ENCODE measurements around the gene GPR108.

GPR108 gene

GRCh38 chr19:6714749-6715555, 22.4 kb downstream of the GPR108 start:
- no peak overlapping the region for H3K4me3 ChIP-seq (ENCODE audit: control insufficient read depth, low read depth, low read length)
- no peak for TF ChIP-seq CTCF (IDR thresholded peaks at IDR 0.05; ENCODE audit: control insufficient read depth, insufficient read depth, low read depth, low read length, missing control alignments)
- DNase-seq (ENCODE audit: low read depth), result no peak

- no peak for TF ChIP-seq CTCF (IDR thresholded peaks at IDR 0.05; ENCODE audit: control insufficient read depth, insufficient read depth, low read depth, low read length, missing control alignments)
- H3K4me3 ChIP-seq (ENCODE audit: control insufficient read depth, low read depth, low read length), result no peak overlapping the region
- DNase-seq (ENCODE audit: low read depth), result no peak
These were observed 23.3 kb downstream of the GPR108 start for GRCh38 chr19:6713773-6714692.

GRCh38 chr19:6712692-6713670, 24.4 kb downstream of the GPR108 start:
- no peak for DNase-seq (ENCODE audit: low read depth)
- H3K4me3 ChIP-seq (ENCODE audit: control insufficient read depth, low read depth, low read length), result no peak overlapping the region
- no peak for TF ChIP-seq CTCF (IDR thresholded peaks at IDR 0.05; ENCODE audit: control insufficient read depth, insufficient read depth, low read depth, low read length, missing control alignments)

GRCh38 chr19:6712231-6712630, 25.1 kb downstream of the GPR108 start:
- DNase-seq (ENCODE audit: low read depth), result no peak
- no peak overlapping the region for H3K4me3 ChIP-seq (ENCODE audit: control insufficient read depth, low read depth, low read length)
- TF ChIP-seq CTCF (IDR thresholded peaks at IDR 0.05; ENCODE audit: control insufficient read depth, insufficient read depth, low read depth, low read length, missing control alignments), result no peak

GRCh38 chr19:6711605-6712004, 25.8 kb downstream of the GPR108 start:
- no peak overlapping the region for H3K4me3 ChIP-seq (ENCODE audit: control insufficient read depth, low read depth, low read length)
- no peak for DNase-seq (ENCODE audit: low read depth)
- TF ChIP-seq CTCF (IDR thresholded peaks at IDR 0.05; ENCODE audit: control insufficient read depth, insufficient read depth, low read depth, low read length, missing control alignments), result no peak

GRCh38 chr19:6711078-6711361, 26.4 kb downstream of the GPR108 start:
- H3K4me3 ChIP-seq (ENCODE audit: control insufficient read depth, low read depth, low read length), result no peak overlapping the region
- DNase-seq (ENCODE audit: low read depth), result no peak
- TF ChIP-seq CTCF (IDR thresholded peaks at IDR 0.05; ENCODE audit: control insufficient read depth, insufficient read depth, low read depth, low read length, missing control alignments), result no peak

Data from AG09309 (cell line).